HG02938 (cell line): ENCODE results near the gene FAF1.
"Not testable (repeated sequence)": the region's sequence is repeated elsewhere in the genome, so short reads cannot be mapped to it uniquely, and the experiment has no call there.

Experiments
- ATAC-seq: cut with Tn5 transposase; IDR thresholded peaks from one replicate; pipeline ENCODE4 v1.9.1; 2021; ENCODE audit warnings: mild to moderate bottlenecking, moderate library complexity; ENCODE audit not compliant: unreplicated experiment

Gene FAF1

GRCh38 chr1:50796272-50796671 lies 163.8 kb downstream of the FAF1 start:
- no peak for ATAC-seq

DNA sequence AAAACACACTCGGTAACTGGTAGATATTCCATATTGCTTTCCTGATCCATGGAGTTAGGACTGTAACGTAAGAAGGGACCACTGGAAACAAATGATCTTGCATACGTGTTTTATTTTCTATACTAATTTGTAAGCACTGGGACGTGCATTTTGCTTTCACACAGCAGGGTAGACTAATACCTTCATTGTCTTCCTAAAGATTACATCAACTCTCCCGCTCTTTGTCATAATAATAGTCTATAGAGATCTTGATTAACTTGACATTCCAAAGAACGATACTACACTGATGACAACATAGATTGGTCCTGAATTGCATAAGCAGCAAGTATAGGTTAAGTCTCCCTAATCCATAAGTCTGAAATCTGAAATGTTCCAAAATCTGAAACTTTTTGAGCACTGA lies 166.5 kb downstream of the FAF1 start:
- ATAC-seq: no peak

DNA sequence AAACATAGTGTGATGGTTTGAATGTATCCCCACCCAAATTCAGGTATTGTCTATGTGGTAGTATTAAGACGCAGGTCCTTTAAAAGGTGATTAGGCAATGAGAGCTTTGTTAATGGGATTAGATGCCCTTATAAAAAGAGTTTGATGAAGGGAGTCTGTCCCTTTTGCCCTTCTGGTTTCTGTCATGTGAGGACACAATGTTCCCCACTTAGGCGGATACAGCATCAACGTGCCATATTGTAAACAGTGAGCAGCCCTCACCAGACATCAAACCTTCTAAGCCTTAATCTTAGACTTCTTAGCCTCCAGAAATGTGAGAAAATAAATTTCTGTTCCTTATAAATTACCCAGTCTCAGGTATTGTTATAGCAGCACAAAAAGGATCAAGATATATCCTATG lies 172.8 kb downstream of the FAF1 start:
- ATAC-seq: no peak

DNA sequence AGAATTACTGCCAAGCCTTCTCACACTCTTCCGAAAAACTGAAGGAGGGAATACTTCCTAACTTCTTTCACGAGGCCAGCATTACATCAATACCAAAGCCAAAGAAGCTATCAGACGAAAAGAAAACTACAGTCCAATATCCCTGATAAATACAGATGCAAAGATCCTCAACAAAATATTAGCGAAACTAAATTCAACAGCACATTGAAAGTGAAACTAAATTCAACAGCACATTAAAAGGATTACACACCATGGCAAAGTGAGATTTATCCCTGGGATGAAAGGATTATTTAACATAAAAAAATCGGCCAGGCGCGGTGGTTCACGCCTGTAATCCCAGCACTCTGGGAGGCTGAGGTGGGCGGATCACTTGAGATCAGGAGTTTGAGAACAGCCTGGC lies 176.8 kb downstream of the FAF1 start:
- ATAC-seq: no peak

DNA sequence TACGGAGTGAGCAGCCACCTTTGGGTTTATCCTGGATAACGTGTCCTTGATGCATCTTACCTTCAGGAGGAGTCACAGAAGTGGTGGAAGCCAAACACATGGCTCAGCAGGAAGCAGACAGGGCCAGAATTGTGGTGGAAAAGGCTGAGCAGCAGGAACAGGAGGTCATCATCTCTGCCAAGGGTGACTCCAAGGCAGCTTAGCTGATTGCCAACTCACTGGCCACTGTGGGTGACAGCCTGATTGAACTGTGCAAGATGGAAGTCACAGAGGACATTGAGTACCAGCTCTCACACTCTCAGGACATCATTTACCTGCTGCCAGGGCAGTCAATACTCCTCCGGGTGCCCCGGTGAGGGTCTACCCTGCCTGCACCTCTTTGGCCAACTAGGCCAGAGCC lies 179.3 kb downstream of the FAF1 start:
- no peak for ATAC-seq

DNA sequence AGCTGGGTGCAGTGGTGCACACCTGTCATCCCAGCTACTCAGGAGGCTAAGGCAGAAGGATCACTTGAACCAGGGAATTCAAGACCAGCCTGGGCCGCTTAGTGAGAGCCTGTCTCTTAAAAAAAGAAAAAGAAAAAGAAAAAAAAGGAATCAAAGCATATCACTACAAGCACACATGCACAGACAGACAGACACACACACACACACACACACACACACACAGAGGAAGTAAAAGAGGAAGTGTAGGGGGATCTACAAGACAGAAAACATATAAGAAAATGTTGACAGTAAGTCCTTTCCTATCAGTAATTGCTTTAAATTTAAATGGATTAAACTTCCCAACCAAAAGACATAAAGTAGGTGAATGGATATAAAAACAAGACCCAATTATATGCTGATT lies 180.3 kb downstream of the FAF1 start:
- no peak for ATAC-seq

- no peak for ATAC-seq
Measured at GRCh38 chr1:50775740-50776139, 184.3 kb downstream of the FAF1 start.

DNA sequence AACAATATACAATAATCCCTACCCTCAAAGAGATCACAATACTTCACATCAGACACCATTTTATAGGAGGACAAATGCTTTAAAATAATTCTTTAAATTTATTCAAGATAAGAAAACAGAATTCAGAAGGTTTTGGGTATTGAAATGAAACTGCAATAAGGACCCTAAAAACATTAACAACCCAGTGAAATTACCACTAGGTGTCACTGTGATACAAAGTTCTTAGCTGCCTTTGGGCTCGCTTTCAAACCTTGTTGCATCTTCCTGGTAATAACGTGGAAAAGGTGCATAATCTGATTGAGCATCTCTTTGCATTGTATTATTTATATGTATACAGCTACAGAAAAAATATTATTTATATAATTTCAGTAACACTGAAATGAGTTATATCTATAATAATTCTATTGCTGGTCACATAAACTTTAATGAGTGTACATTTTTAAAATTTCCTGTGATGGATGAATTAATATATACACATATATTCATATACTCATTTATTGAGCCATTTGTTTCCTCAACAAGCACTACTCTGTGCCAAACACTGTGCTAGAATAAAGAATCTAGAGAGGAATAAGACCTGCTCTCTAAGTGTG lies 185.2 kb downstream of the FAF1 start:
- ATAC-seq: no peak

- no peak for ATAC-seq
Measured at GRCh38 chr1:50766688-50767087, 193.4 kb downstream of the FAF1 start.

DNA sequence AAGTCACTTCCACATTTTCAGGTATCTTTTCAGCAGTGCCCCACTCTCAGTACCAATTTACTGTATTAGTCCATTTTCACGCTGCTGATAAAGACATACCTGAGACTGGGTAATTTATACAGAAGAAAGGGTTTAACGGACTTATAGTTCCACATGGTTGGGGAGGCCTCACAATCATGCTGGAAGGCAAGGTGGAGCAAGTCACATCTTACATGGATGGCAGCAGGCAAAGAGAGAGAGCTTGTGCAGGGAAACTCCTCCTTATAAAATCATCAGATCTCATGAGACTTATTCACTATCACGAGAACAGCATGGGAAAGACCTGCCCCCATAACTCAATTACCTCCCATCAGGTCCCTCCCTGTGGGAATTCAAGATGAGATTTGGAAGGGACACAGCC lies 203.5 kb downstream of the FAF1 start:
- not testable (repeated sequence) for ATAC-seq

- ATAC-seq: not testable (repeated sequence)
Measured at GRCh38 chr1:50754764-50755163, 205.3 kb downstream of the FAF1 start.

- ATAC-seq: no peak
Measured at GRCh38 chr1:50750021-50750619, 209.9 kb downstream of the FAF1 start.

DNA sequence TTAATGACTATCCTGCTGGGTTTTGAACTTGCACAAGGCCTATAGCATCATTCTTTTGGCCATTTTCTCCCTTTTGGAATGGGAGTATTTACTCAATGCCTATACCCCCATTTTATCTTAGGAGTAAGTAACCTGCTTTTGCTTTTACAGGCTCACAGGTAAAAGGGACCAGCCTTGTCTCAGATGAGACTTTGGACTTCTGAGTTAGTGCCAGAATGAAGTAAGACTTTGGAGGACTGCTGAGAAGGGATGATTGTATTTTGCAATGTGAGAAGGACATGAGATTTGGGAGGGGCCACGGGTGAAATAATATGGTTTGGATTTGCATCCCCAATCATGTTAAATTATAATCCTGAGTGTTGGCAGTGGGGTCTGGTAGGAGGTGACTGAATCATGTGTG lies 212.7 kb downstream of the FAF1 start:
- ATAC-seq: no peak

DNA sequence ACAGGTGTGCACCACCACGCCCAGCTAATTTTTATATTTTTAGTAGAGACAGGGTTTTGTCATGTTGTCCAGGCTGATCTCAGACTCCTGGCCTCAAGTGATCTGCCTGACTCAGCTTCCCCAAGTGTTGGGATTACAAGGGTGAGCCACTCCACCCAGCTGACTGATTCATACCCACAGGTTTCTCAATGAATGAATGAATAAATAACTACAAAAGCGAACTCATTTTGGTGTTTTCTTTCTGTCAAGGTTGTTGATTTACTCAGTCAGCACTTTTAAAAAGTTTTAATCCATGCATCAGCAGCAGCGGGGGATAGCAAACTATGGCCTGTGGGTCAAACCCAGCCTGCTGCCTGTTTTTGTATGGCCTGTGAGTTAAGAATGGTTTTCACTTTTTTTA lies 217.5 kb downstream of the FAF1 start:
- ATAC-seq: no peak

DNA sequence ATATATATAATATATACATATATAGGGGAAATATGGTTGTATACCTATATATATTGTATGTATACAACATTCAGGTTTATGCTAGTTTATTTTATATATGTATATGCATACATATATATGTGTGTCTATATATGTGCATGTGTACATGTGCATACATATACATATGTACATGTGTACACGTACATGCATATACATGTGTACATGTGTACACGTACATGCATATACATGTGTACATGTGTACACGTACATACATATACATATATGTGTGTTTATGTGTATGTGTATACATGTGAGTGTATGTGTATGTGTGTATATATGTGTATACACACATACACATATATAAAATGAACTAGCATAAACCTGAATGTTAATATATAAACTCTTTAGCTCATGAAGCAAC lies 220.9 kb downstream of the FAF1 start:
- no peak for ATAC-seq

GRCh38 chr1:50735443-50735842 lies 224.6 kb downstream of the FAF1 start:
- no peak for ATAC-seq

DNA sequence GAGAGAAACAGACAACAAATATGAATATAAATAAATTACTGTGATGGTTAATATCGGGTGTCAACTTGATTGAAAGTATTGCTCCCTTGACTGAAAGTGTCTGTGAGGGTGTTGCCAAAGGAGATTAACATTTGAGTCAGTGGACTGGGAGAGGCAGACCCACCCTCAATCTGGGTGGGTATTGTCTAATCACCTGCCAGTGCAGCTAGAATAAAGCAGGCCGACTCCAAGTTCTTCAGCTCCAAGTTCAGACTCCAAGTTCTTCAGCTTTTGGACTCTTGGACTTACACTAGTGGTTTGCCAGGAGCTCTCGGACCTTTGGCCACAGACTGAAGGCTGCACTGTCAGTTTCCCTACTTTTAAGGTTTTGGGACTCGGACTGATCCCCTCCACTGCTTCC lies 232.5 kb downstream of the FAF1 start:
- not testable (repeated sequence) for ATAC-seq

DNA sequence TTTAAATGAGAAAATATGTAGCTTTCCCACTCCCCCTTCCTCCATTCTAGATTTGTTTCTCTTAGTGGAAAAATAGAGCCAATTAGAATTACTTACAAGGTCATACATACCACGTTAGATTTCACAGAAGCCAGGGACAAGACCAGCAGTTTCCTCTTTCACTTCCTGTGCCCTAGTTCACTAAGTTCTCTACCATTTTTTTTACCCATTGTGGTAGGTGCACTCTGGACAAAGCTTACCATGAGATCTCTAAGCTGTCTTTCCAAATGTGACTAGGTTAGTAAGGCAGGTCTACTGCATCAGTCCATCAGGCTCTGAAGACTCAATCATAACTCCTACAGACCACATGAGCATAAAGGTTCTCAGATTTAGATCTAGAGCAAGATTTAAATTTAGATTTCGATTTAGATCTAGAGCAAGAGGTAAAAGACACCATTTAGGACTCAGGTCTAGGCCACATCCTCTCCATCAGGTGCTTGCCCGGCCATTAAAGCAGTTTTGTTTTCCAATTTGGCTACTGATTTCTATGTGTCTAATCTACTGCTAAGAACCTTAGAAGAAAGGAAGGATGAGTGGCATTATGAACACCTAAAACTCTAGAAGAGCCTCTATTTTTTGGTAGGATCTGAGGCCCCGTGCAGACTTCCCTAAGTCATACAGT lies 235.3 kb downstream of the FAF1 start:
- ATAC-seq: peak; percentile 83

DNA sequence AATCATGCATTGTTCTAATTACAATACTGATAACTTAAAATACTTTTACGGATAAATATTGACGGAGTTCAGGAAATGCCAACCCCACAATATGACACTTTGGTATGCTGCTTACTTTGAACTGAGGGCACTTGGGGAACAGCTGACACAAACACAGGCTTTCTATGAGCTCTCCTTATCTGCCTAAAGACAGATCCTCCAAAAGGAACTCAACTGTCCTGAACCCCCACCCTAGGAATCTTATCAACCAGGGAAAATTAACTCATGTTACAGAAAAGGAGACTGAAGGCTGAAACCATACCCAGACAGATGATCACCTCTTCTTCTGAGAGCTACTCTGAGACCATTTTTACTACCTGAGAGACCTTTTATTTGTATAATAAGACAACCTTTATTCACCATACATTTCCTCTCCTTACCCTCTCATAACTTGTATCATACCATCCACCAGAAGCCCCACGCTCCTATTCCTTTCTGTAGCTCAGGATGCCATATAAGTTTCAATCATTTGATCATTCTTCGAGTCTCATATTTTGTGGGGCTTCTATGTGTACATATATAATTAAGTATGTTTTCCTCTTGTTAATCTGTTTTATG lies 239.5 kb downstream of the FAF1 start:
- no peak for ATAC-seq

DNA sequence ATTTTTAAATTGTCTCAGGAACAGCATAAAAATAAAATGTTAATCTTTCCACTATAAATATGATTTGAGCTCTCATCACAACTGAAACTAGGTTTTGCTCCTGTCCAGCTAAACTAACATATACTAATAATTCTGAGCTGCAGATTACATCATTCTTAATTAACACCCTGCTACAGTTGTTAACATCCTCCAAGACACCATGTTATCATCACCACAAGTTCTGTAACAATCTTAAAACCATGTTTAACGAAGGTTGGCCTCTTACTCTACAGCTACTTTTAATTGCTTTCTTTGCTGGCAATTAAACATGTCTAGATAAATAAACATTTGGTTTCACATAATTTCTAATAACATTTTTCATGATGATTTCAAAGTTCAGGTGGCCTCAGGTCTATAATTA lies 240.9 kb downstream of the FAF1 start:
- ATAC-seq: no peak

GRCh38 chr1:50717327-50717726 lies 242.7 kb downstream of the FAF1 start:
- no peak for ATAC-seq

- not testable (repeated sequence) for ATAC-seq
Measured at GRCh38 chr1:50716455-50716854, 243.6 kb downstream of the FAF1 start.
